GM10847 (cell line): ENCODE data around the gene SCARB2.

Source experiments
- POLR2A ChIP-seq: IDR thresholded peaks from 2 replicates; pipeline ENCODE4 v1.6.1; 2011; ENCODE audit not compliant: insufficient read length; ENCODE audit errors: extremely low read depth

Gene SCARB2

DNA sequence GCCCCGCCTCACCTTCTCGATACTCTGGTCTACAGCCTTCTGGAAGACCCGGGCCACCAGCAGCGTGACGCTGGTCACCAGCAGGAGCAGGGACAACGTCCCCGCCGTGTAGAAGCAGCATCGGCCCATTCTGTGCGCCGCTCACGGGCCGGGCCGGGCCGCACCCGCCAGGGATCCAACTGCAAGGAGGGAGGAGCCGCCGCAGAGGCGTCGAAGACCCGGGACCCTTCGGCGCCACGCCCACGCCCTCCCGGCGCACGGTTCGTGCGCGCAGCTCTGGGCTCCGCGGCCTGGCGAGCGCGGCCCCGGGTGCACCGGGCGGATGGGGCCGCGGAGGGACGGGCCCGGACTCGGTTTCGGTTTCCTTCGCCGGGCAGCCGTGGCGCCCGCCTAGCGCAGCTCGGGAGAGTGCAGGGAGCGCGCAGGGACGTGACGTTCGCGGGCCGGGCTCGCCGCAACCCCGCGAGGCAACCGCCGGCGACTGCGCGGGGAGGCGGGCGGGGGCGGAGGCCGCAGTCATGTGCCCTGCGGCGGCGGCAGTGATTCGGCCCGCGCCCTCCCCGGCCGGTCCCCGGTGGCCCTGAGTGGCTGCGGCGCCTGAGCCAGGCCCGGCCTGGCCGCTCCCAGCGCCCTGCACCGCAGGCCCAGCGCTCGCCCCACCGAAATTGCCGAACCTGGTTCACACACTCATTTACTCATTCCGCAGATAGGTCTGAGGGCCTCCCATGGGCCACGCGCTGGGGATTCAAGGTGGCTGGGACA lies at the start of gene SCARB2:
SCARB2 (minus strand) TSS at position 410 of the 762 bp plus-strand sequence; CDS start at position 129, 281 bp downstream.
- TF ChIP-seq POLR2A = peak; percentile 44

DNA sequence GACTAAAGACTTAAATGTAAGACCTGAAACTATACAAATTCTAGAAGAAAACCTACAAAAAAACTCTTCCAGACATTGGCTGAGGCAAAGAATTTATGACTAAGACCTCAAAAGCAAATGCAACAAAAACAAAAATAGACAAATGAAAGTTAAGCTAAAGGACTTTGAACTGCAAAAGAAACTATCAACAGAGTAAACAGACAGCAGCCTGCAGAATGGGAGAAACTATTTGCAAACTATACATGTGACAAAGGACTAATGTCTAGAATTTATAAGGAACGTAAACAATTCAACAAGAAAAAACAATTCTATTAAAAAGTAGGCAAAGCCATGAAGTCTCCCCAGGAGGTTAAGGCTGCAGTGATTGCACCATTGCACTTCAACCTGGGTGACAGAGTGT lies 46.9 kb upstream of the SCARB2 start:
- TF ChIP-seq POLR2A = no peak

- TF ChIP-seq POLR2A = no peak
These were observed 44.2 kb upstream of the SCARB2 start for GRCh38 chr4:76257824-76258223.

DNA sequence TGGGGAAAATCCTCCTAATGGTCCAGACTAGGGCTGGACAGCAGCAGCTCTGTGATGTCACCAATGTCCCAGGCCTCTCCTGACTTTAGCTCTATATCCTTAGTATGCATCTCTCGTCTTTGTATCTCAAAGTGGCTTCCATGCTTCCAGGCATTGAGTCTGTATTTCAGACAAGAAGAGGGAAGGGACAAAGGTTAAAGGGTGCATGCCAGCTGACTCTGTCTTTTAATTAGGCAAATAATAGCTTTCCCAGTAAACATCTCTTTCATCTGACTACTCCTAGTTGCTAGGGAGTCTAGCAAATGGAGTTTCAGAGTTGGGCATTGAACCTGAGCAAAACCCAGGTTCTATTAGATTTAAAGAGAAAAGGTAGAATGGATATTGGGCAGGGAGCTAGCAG lies 43.3 kb upstream of the SCARB2 start:
- TF ChIP-seq POLR2A = no peak

DNA sequence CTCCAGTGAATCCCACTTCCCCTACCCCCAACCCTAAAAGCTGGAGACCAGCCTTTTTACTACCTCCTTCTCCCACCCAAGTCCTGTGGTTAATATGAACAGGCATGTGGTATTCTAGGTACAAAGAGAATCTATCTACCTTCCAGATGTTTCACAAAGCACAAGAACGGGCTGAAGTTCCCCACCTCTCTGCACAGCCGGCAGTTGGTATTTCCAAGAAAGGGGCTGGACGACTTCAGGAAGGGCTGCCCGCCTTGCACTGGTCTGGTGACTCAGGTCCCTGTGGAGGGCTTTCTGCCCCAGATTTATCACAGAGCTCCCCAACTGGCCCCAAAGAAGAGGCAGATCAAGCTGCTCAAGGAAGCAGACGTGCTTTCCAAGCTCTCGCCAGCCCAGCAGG lies 42.4 kb upstream of the SCARB2 start:
- no peak for TF ChIP-seq POLR2A

DNA sequence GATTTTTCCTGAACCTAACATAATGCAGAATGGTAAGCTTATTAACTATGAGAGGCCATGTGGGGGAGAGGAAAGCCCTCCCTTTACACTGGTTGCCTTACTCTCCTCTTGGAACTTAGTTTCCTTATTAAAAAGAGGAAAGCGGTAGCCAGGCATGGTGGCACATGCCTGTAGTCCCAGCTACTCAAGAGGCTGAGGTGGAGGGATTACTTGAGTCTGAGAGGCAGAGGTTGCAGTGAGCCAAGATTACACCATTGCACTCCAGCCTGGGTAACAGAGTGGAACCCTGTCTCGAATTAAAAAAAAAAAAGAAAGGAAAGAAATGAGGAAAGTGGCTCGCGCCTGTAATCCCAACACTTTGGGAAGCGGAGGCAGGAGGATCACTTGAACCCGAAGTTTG lies 39.9 kb upstream of the SCARB2 start:
- no peak for TF ChIP-seq POLR2A

DNA sequence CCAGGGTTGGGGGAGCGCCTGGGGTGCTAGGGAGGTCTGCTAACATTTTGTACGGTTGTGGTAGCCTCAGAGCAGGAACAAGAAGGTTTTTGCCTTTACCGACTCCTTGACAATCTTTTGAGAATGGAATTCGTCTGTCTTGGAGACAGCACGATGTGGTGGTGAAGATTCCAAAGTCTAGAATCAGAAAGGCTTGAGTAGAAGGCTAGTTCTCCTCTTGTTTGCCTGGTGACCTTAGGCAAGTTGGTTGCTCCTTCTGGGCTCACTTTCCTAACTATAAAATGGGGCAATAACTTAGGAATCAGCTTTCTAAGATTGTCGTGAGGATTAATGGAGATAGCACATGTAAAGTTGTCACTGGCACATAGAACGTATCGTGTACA lies 38.6 kb upstream of the SCARB2 start:
- TF ChIP-seq POLR2A = no peak

DNA sequence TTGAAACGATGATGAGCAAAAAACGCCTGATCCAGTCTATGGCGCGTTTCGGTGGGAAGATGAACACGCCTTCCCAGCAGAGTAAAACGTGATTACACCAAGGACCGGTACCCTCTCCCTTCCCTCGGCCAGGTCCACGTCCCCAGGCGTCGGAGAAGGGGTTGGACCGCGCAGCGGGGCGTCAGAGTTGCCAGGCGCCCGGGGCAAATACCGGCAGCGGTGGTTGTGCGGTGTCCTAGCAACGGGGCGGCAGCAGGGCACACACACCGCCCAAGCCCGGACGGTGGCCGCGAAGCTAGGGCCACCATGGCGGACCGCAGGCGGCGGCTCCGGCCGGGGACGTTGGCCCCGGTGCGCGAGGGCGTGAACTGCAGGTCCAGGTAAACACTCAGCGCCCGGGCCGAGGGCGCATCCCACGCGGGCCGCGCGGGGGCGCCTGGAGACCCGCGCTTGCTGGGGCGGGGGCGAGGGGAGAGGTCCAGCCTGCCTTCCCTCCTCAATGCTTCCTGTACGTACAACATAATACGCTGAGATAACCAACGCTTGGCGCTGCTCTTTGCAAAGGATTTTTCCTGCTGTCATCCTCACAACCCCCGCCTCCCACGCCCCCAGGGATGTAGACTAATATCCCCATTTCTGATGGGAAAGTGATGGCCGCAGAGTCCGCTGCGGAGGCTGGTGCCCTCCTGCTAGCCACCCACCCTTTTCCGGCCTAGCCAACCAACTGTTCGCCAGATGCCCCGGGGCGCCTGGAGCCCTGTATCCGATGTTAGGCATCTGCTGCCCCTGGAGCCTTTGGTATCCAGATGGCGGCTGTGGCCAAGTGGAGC lies 38.0 kb upstream of the SCARB2 start, which contains the start of gene FAM47E:
FAM47E (plus strand) TSS at position 281 of the 830 bp plus-strand sequence; CDS start at position 307, 26 bp downstream.
- TF ChIP-seq POLR2A = no peak

DNA sequence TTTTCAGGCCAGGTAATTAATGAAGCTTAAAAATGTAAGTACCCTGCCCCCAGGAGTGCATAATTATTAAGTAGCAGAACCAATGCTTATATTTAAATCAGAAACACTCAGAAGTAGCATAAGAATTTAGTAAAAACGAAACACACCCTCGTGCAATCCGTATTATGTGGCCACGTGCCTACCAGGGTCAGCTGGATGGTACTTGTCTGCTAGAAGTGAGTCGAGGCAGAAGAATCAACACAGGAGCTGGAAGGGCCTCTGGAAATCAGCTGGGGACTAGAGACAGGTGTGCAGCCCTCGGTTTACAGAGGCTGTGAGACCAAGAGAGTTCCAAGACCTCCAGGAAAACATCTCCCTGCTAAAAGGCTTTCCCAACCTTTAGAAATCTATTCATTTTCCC lies 37.3 kb upstream of the SCARB2 start:
- TF ChIP-seq POLR2A = no peak

DNA sequence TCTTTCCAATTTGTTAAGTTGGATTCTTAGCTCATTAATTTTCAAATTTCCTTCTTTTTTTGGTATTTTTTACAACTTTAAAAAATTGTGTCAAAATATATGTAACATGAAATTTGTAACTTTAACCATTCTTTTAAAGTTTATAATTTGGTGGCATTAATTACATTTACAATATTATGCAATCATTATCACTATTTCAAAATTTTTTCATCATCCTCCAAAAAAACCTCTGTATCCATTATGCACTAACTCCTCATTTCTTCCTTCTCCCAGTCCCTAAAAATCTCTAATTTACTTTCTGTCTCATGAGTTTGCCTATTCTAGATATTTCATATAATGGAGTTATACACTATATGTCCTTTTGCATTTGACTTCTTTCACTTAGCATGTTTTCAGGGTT lies 33.2 kb upstream of the SCARB2 start:
- no peak for TF ChIP-seq POLR2A

DNA sequence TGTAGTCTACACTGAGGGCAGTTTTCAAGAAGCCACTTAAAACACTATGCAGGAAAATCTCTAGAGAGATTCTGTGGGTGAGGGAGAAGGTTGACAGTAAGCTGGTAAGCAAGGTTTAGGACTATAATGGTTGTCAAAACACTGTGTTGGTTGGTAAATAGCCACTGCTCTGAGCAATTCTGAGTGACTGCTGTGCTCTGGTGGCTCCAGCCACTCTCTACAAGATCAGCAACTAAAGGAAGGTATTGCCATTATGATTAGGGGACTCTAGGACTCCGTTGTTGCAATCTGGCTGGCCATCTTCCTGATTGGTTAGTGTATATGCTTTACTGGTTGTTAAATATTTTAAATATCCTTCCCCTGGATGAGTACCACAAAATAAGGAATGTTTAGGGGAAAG lies 32.4 kb upstream of the SCARB2 start:
- TF ChIP-seq POLR2A = no peak

DNA sequence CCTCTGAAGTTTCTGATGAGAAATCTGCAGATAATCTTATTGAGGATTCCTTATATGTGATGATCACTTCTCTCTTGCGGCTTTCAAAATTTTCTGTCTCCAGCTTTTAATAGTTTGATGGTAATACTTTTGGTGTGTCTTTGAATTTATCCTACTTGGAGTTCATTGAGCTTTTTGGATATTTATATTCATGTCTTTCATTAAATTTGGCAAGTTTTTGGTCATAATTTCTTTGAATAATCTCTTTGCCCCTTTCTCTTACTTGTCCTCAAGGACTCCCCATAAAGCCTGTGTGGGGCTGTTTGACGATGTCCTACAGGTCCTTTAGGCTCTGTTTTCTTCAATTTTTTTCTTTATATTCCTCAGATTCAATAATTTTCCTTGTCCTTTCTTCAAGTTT lies 26.6 kb upstream of the SCARB2 start:
- no peak for TF ChIP-seq POLR2A

DNA sequence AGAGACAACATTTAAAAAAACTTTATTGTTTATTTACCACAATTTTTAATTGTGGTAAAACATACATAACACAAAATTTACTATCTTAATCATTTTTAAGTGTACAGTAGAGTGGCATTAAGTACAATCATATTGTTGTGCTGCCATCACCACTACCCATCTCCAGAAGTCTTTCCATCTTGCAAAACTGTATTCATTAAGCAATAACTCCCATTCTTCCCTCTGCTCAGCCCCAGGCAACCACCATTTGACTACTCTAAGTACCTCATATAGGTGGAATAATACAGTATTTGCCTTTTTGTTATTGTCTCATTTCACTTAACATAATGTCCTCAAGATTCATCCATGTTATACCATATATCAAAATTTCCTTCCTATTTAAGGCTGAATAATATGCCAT lies 25.1 kb upstream of the SCARB2 start:
- TF ChIP-seq POLR2A = no peak

GRCh38 chr4:76238236-76238635 lies 24.6 kb upstream of the SCARB2 start:
- TF ChIP-seq POLR2A = no peak

DNA sequence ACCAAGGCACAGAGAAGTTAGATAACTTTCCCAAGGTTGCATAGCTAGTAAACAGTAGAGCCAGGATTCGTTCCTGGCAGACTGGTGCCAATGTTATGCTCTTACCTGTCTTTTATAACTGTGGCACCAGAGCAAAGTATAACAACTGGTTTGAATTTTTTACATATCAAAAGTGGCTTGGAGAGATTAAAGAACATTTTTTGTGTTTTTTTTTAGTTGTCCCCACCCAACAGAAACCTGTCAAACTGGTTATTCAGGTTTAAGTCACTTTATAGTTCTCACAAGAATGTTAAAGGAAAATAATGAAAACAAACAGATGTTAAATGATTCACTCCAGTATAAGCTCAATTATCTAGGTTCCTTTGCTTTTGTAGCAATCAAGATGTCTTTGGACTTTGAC lies 22.3 kb upstream of the SCARB2 start:
- no peak for TF ChIP-seq POLR2A

DNA sequence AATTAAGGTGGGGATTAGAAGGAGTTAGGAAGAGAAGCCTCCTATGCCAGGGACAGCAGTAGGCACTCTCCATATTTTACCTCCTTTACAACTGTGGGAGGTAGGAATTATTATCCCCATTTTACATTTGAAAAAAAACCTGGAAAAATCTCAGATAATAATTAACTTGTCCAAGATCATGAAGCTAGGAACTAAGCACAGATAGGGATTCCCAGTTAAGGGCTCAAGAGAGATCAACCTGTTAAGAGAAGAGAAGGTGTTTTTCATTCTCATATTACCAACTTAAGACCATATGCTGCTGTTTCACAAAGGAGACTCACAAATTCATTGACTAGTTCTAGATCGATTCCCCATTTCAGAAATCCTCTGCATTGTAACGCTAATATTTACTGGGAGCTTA lies 21.8 kb upstream of the SCARB2 start:
- no peak for TF ChIP-seq POLR2A

GRCh38 chr4:76234679-76235044 lies 21.0 kb upstream of the SCARB2 start:
- no peak for TF ChIP-seq POLR2A
